A549 (cell line): ENCODE results near the gene TSR3. TPM values are rescaled to one million over a fixed set of nuclear protein-coding genes. Genes with fewer than 3 reads are reported as not detected.
A peak's percentile ranks its signal among the peaks of the same experiment; 100 is the strongest.

Experiments used
- ATAC-seq, 2 experiments: fragments of 200-7000 bp in 1 of 2; fragments of >200 bp in 1 of 2; cut with Nextera tagmentation in 1 of 2; cut with Tn5 transposase in 1 of 2; 3 replicates each; pipeline versions ENCODE4 v1.8.0 to v1.9.1; 2018 to 2020; ENCODE audit warnings: mild to moderate bottlenecking in 1 of 2, moderate library complexity in 1 of 2
- CTCF ChIA-PET: fragments of 300-600 bp; sonication (Branson Sonifier 250); formaldehyde crosslinking; extraction: SDS; loops from one replicate; lab custom pipeline; 2021; ENCODE audit warnings: antibody characterized with exemption, inconsistent platforms; lab: Yijun Ruan, JAX
- POLR2A ChIA-PET: fragments of 350-600 bp; formaldehyde crosslinking; extraction: SDS; loops from one replicate; lab custom pipeline; 2021; ENCODE audit warnings: antibody characterized with exemption, inconsistent platforms; lab: Yijun Ruan, JAX
- DNase-seq, 2 experiments: peaks; one replicate each; pipeline versions ENCODE4 v3.0.0 to v3.0.0-alpha.2; 2011 to 2016; ENCODE audit warnings: low read depth in 1 of 2, low spot score in 1 of 2
- FAIRE-seq: peaks from 2 replicates; lab custom pipeline; 2011; peaks lifted over from hg19 to GRCh38; lab: Jason Lieb, UNC
- H3K27ac ChIP-seq, 2 experiments: fragments of >200 bp; sonication (Bioruptor Twin); formaldehyde crosslinking; 3 replicates each; pipeline ENCODE4 v1.5.1; 2016 to 2017
- H3K4me1 ChIP-seq: fragments of >200 bp; sonication (Bioruptor Twin); formaldehyde crosslinking; 3 replicates; pipeline ENCODE4 v1.6.1; 2016
- H3K4me2 ChIP-seq: fragments of >200 bp; sonication (Bioruptor Twin); formaldehyde crosslinking; 3 replicates; pipeline ENCODE4 v1.6.1; 2016
- H3K4me3 ChIP-seq: fragments of >200 bp; sonication (Bioruptor Twin); formaldehyde crosslinking; 3 replicates; pipeline ENCODE4 v1.5.1; 2016
- H3K9me3 ChIP-seq: fragments of >200 bp; sonication (Bioruptor Twin); formaldehyde crosslinking; 3 replicates; pipeline ENCODE4 v1.6.1; 2016
- BCL3 ChIP-seq: fragments of >200 bp; sonication (Bioruptor Twin); formaldehyde crosslinking; IDR thresholded peaks from 3 replicates; pipeline ENCODE4 v1.6.1; 2016
- CBX8 ChIP-seq: fragments of 200-600 bp; sonication (generic); IDR thresholded peaks from 2 replicates; pipeline ENCODE4 v1.6.1; 2016
- EHMT2 ChIP-seq: fragments of 200-600 bp; sonication (generic); IDR thresholded peaks from 2 replicates; pipeline ENCODE4 v1.6.1; 2016; ENCODE audit warnings: antibody characterized with exemption, low read depth, mild to moderate bottlenecking, moderate library complexity
- ELK1 ChIP-seq: fragments of 150-350 bp; IDR thresholded peaks from 2 replicates; pipeline ENCODE4 v1.6.1; 2014; ENCODE audit warnings: low read depth, mild to moderate bottlenecking, low read length
- EP300 ChIP-seq, 2 experiments: fragments of >200 bp; sonication (Bioruptor Twin); formaldehyde crosslinking; IDR thresholded peaks; 2 replicates in 1 of 2; 3 replicates in 1 of 2; pipeline ENCODE4 v1.6.1; 2016 to 2017
- ESRRA ChIP-seq: fragments of 150-350 bp; IDR thresholded peaks from 2 replicates; pipeline ENCODE4 v1.6.1; 2014; ENCODE audit warnings: mild to moderate bottlenecking, low read length, borderline replicate concordance
- JUNB ChIP-seq: fragments of >200 bp; sonication (Bioruptor Twin); formaldehyde crosslinking; IDR thresholded peaks from 2 replicates; pipeline ENCODE4 v1.6.1; 2016
- MYC ChIP-seq: IDR thresholded peaks from 2 replicates; pipeline ENCODE4 v1.6.1; 2012; ENCODE audit warnings: mild to moderate bottlenecking, inconsistent platforms, low read length, improper control_type of control experiment, borderline replicate concordance
- NPAS2 ChIP-seq: fragments of 250-450 bp; sonication (Bioruptor Pico); IDR thresholded peaks from 2 replicates; pipeline ENCODE4 v1.8.0; 2022; ENCODE audit warnings: mild to moderate bottlenecking, moderate library complexity, borderline replicate concordance
- PBX3 ChIP-seq: IDR thresholded peaks from 2 replicates; pipeline ENCODE4 v1.6.1; 2012
- REST ChIP-seq: fragments of 200-600 bp; sonication (generic); IDR thresholded peaks from 2 replicates; pipeline ENCODE4 v1.6.1; 2016; ENCODE audit warnings: antibody characterized with exemption, mild to moderate bottlenecking, moderate library complexity
- SREBF2 ChIP-seq: fragments of 450-650 bp; IDR thresholded peaks from 2 replicates; pipeline ENCODE4 v1.6.1; 2014; ENCODE audit warnings: mild to moderate bottlenecking, moderate library complexity
- WGBS: methylation state at CpG from one replicate; pipeline ENCODE4 v1.1.6; 2017; ENCODE audit errors: missing lambda C conversion rate; 5-methylcytosine and 5-hydroxymethylcytosine counted together
- polyA plus RNA-seq, 4 experiments: library from polyadenylated mRNA; depleted of rRNA in 3 of 4; stranded (reverse); fragments of >200 nt; fragmentation: RNase III in 1 of 4; extraction: RNeasy Plus Mini Kit Qiagen cat#74134 plus additional on column Dnase treatment in 1 of 4; gene quantifications; 2 replicates in 3 of 4; 3 replicates in 1 of 4; pipeline ENCODE4 v1.2.3, GENCODE V29; 2011 to 2017
- TF ChIP-seq, protein P1 (sequence below): IDR thresholded peaks from 2 replicates; pipeline ENCODE4 v1.6.1; 2012; ENCODE audit warnings: low read depth, borderline replicate concordance

TSR3 gene
- polyA plus RNA-seq, 2 of the 4 experiments (the other 2 are of a cell fraction), result 32.6 to 52.3 TPM

DNA sequence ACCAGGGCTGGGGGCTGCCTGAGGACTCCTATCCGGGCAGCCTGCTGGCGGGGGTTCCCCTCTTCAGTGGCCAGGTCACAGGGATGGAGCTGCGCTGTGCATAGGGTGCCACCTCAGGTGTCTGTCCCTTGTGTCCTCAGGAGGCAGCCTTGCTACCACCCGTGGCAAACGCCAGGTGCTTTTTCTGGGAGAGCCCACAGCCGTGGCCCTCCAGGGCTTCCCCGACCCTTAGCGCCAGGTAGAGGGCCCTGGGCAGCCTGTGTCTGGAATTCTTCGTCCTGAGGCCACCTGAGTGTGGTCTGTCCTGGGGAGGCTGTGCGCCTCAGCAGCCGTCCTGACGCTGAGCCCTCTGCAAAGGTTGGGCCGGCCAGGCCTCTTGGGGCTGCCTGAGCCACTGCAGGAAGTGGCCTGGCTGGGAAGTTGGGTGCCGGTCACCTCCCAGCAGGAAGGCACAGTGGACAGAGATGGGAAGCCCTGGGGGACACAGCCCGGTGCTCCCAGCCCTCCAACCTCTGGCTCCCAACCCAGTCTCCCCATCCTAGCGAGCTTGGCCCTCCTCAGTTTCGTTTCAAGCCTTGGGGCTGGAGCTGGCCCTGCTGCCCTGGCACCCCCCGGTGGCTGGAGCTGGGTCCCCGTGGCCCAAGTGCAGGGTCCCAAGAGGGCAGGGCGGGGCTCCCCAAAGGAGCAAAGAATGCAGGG lies 25.9 kb downstream of the TSR3 start:
- ATAC-seq (peak; percentile 23 to 31; a peak in 5 of 6 replicates), DNase-seq (no peak), FAIRE-seq (no peak)
- Histone ChIP-seq H3K4me3 (no peak overlapping the region), H3K27ac (0 out of 6 replicates have a peak overlapping the region, but pooled peaks of 1 of the 2 experiments have one; percentile 15), H3K9me3 (no peaks in the 10 kb centered on the region), H3K4me1 (no peaks in the 10 kb centered on the region), H3K4me2 (no peak overlapping the region)
- ChIA-PET CTCF (interaction anchor here (0.8 to 6.1 kb wide), 7 partner anchors 11 to 79 kb away, joined by 3 to 44 read pairs (median 3); no protein-coding TSS in a partner anchor), POLR2A (interaction anchor here (0.9 kb wide), 1 partner anchor 16 kb away, joined by 3 read pairs; the partner anchor contains the start of gene UBE2I)
- WGBS, result 86% methylated on average over 8 of the region's 20 CpGs
- TF ChIP-seq SREBF2 (no peak), ESRRA (no peak), EP300 (IDR thresholded peaks at IDR 0.05) (no peak), NPAS2 (no peak), BCL3 (no peak), JUNB (no peak)

GRCh38 chr16:1325261-1325660 lies 26.4 kb downstream of the TSR3 start:
- POLR2A ChIA-PET, result no interaction called here
- TF ChIP-seq ELK1 (no peak), MYC (no peak), PBX3 (no peak), CBX8 (no peak), NPAS2 (no peak), EHMT2 (no peak)
- TF ChIP-seq, protein P1, sequence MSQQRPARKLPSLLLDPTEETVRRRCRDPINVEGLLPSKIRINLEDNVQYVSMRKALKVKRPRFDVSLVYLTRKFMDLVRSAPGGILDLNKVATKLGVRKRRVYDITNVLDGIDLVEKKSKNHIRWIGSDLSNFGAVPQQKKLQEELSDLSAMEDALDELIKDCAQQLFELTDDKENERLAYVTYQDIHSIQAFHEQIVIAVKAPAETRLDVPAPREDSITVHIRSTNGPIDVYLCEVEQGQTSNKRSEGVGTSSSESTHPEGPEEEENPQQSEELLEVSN, result no peak
- CTCF ChIA-PET, result interaction anchor here (0.8 to 6.1 kb wide), 4 partner anchors 12 to 78 kb away, joined by 3 to 44 read pairs (median 8); no protein-coding TSS in a partner anchor
- Histone ChIP-seq H3K4me2 (no peak overlapping the region), H3K27ac (no peak overlapping the region), H3K4me1 (no peaks in the 10 kb centered on the region), H3K4me3 (no peak overlapping the region), H3K9me3 (no peaks in the 10 kb centered on the region)
- DNase-seq (no peak), ATAC-seq (peak; percentile 5 to 11; a peak in 4 of 6 replicates), FAIRE-seq (no peak)
- 85% methylated on average over 11 of the region's 15 CpGs for WGBS

DNA sequence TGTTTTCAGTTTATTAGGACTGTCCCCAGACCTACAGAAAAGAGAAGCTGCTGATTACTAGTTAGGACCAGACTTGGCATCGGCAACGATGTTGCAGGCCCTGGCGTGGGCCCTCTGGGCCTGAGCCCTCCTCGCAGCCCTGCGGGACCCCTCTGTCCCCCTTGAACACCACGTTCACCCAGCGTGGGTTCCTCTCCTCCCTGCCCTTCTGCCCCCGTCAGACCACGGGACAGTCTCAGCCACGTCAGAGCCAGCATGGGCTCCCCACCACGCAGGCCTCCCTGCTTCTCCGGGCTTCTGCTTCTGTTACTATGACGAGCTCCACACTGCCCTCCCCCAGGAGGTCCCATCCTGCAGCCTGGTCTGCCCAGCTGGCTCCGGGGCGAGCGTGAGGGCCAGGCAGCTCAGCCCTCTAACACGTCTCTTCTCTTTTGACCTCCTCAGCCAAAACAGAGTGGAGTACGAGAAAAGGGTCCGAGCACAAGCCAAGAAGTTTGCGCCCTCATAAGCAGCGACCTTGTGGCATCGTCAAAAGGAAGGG lies 27.3 kb downstream of the TSR3 start:
- no peak for ATAC-seq
- WGBS, result 90% methylated on average over 21 of the region's 22 CpGs
- Histone ChIP-seq H3K4me3 (no peak overlapping the region), H3K4me2 (no peak overlapping the region), H3K27ac (no peak overlapping the region), H3K4me1 (no peaks in the 10 kb centered on the region), H3K9me3 (no peaks in the 10 kb centered on the region)
- POLR2A ChIA-PET, result no interaction called here
- CTCF ChIA-PET, result interaction anchor here (0.9 to 6.1 kb wide), 5 partner anchors 8 to 39 kb away, joined by 3 to 44 read pairs (median 3); partner anchors contain the start of gene BAIAP3
- TF ChIP-seq REST, result no peak
- DNase-seq, result no peak
- no peak for FAIRE-seq
